Activated CD8-positive, alpha-beta T cell treated with anti-CD3 and anti-CD28 coated beads for 36 hours (primary cell): ENCODE data around the gene CCDC90B. TPM values are rescaled to one million over a fixed set of nuclear protein-coding genes. Genes with fewer than 3 reads are reported as not detected.

Experiments used
- ATAC-seq: fragments of 200-7000 bp; cut with Tn5 transposase; one replicate; pipeline ENCODE4 v1.10.0; 2021; ENCODE audit warnings: mild to moderate bottlenecking, moderate library complexity
- CTCF ChIA-PET: fragments of 350-600 bp; sonication (Branson Sonifier 250); formaldehyde crosslinking; loops from one replicate; lab custom pipeline; 2021; ENCODE audit warnings: antibody characterized with exemption; lab: Charles Lee
- POLR2A ChIA-PET: fragments of 350-600 bp; sonication (Branson Sonifier 250); formaldehyde crosslinking; loops from one replicate; lab custom pipeline; 2021; ENCODE audit warnings: antibody characterized with exemption; lab: Charles Lee
- DNase-seq: peaks from one replicate; pipeline ENCODE4 v3.0.0-alpha.2; 2020
- H3K27ac Mint-ChIP-seq: one replicate; pipeline ENCODE4 v1.8.0; 2021; ENCODE audit warnings: mild to moderate bottlenecking, mixed read lengths
- H3K27me3 Mint-ChIP-seq: one replicate; pipeline ENCODE4 v1.8.0; 2021; ENCODE audit warnings: mixed read lengths
- H3K36me3 Mint-ChIP-seq: one replicate; pipeline ENCODE4 v1.8.0; 2021; ENCODE audit warnings: low read depth, mixed read lengths
- H3K4me1 Mint-ChIP-seq: one replicate; pipeline ENCODE4 v1.8.0; 2021; ENCODE audit warnings: low read depth, mixed read lengths
- H3K4me3 Mint-ChIP-seq: one replicate; pipeline ENCODE4 v1.8.0; 2021; ENCODE audit warnings: mild to moderate bottlenecking, moderate library complexity, mixed read lengths
- H3K9me3 Mint-ChIP-seq: one replicate; pipeline ENCODE4 v1.8.0; 2021; ENCODE audit warnings: mixed read lengths
- CTCF ChIP-seq: fragments of 200-600 bp; IDR thresholded peaks from one replicate; pipeline ENCODE4 v1.8.0; 2022; ENCODE audit warnings: antibody characterized with exemption, mild to moderate bottlenecking
- intact Hi-C: fragments of 100-400 bp; cut with micrococcal nuclease; formaldehyde crosslinking; loops from one replicate; pipeline ENCODE4 v1.10.0; 2022
- total RNA-seq, 2 experiments: library from RNA; stranded (reverse); gene quantifications; one replicate each; pipeline ENCODE4 v1.2.3, GENCODE V29; 2021

The CCDC90B gene
- total RNA-seq, 2 experiments from 2014 or later, result 23.2 to 25.1 TPM

GRCh38 chr11:83252941-83253340, 33.2 kb downstream of the CCDC90B start:
- ChIA-PET CTCF (interaction anchor here (1.2 kb wide), 1 partner anchor 385 kb away, joined by 4 read pairs; no protein-coding TSS in a partner anchor), POLR2A (no interaction called here)
- H3K36me3 Mint-ChIP-seq, result peaks cover 2% of the 10 kb centered on the region
- no peaks in the 10 kb centered on the region for H3K9me3 Mint-ChIP-seq
- no peaks in the 10 kb centered on the region for H3K4me1 Mint-ChIP-seq
- no peaks in the 10 kb centered on the region for H3K27me3 Mint-ChIP-seq
- intact Hi-C loops, result loop anchor here (10.0 kb wide), 1 partner anchor 528 kb away; no protein-coding TSS in a partner anchor
- H3K27ac Mint-ChIP-seq, result no peak overlapping the region
- no peak for ATAC-seq
- no peak overlapping the region for H3K4me3 Mint-ChIP-seq
- DNase-seq, result no peak
- no peak for TF ChIP-seq CTCF

DNA sequence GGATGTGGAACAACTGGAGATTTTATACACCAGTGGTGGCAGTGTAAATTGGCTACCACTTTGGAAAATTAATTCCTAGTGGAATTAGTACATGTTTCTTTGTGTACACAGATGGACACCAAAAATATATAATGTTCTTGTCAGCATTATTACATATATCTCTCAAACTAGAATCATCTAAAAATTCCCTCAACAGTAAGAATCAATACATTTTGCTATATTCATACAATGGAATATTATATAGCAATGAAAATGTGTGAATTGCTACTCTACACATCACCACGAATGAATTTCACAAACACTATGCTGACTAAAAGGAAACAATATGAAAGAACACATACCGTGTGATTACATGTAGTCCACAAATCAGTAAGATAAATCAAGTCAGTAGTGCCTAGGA, 33.9 kb downstream of the CCDC90B start:
- peaks cover 2% of the 10 kb centered on the region for H3K36me3 Mint-ChIP-seq
- ChIA-PET POLR2A (no interaction called here), CTCF (interaction anchor here (1.2 kb wide), 1 partner anchor 385 kb away, joined by 4 read pairs; no protein-coding TSS in a partner anchor)
- H3K27me3 Mint-ChIP-seq, result no peaks in the 10 kb centered on the region
- no peak for TF ChIP-seq CTCF
- H3K4me1 Mint-ChIP-seq, result no peaks in the 10 kb centered on the region
- no peak for ATAC-seq
- no peak overlapping the region for H3K4me3 Mint-ChIP-seq
- no peaks in the 10 kb centered on the region for H3K9me3 Mint-ChIP-seq
- intact Hi-C loops, result loop anchor here (10.0 kb wide), 1 partner anchor 527 kb away; no protein-coding TSS in a partner anchor
- no peak for DNase-seq
- H3K27ac Mint-ChIP-seq, result no peak overlapping the region

GRCh38 chr11:83249972-83250593, 36.1 kb downstream of the CCDC90B start:
- H3K4me1 Mint-ChIP-seq, result no peaks in the 10 kb centered on the region
- no peak overlapping the region for H3K27ac Mint-ChIP-seq
- TF ChIP-seq CTCF, result peak; percentile 83
- H3K36me3 Mint-ChIP-seq, result no peaks in the 10 kb centered on the region
- ATAC-seq, result peak; percentile 88
- no peaks in the 10 kb centered on the region for H3K27me3 Mint-ChIP-seq
- ChIA-PET POLR2A (interaction anchor here (1.3 kb wide), 1 partner anchor 56 kb away, joined by 3 read pairs; no protein-coding TSS in a partner anchor), CTCF (interaction anchor here (0.5 to 5.0 kb wide), 49 partner anchors 10 to 532 kb away, joined by 3 to 57 read pairs (median 4); partner anchors contain the start of genes ANKRD42, DDIAS, FAM181B and PRCP)
- peak; percentile 12 for DNase-seq
- intact Hi-C loops, result loop anchor here (5.0 to 10.0 kb wide), 2 partner anchors 383 to 525 kb away; no protein-coding TSS in a partner anchor
- no peaks in the 10 kb centered on the region for H3K9me3 Mint-ChIP-seq
- no peak overlapping the region for H3K4me3 Mint-ChIP-seq

DNA sequence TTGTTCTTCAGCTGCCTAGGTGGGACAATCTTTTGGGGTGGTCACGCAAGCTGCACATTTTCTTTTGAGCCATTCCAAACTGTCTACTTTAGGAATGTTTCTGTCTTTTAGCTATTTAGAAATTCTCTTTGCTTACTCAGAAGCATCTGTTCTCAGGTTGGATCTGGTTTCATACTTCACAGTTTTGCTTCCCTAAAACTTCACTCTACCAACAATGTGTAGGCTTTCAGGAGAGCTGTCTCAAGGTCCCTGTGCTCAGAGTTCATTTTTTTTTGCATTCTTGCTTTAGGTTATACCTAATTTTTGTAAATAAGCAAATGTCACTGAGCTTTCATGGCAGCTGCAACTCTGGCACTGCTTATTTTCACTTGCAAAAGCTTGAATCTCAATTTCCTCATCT, 36.7 kb downstream of the CCDC90B start:
- no peaks in the 10 kb centered on the region for H3K4me1 Mint-ChIP-seq
- POLR2A ChIA-PET, result interaction anchor here (1.3 kb wide), 1 partner anchor 55 kb away, joined by 3 read pairs; no protein-coding TSS in a partner anchor
- intact Hi-C loops, result loop anchor here (5.0 kb wide), 1 partner anchor 382 kb away; no protein-coding TSS in a partner anchor
- CTCF ChIA-PET, result interaction anchor here (0.5 to 5.0 kb wide), 48 partner anchors 9 to 532 kb away, joined by 3 to 57 read pairs (median 4); partner anchors contain the start of genes ANKRD42, CCDC90B, DDIAS and PRCP
- H3K27me3 Mint-ChIP-seq, result no peaks in the 10 kb centered on the region
- no peak for DNase-seq
- TF ChIP-seq CTCF, result no peak
- H3K36me3 Mint-ChIP-seq, result no peaks in the 10 kb centered on the region
- H3K9me3 Mint-ChIP-seq, result no peaks in the 10 kb centered on the region
- ATAC-seq, result no peak
- no peak overlapping the region for H3K4me3 Mint-ChIP-seq
- H3K27ac Mint-ChIP-seq, result no peak overlapping the region
